Cardiac muscle cell (in vitro differentiated cells and primary cell): ENCODE data around the gene TNS1. TPM values are rescaled to one million over a fixed set of nuclear protein-coding genes. Genes with fewer than 3 reads are reported as not detected.

Experiments used
- DNase-seq, 2 donors: peaks; one replicate each; pipeline versions ENCODE4 v3.0.0 to v3.0.0-alpha.2; 2010 to 2017; ENCODE audit warnings: low read depth in 1 of 2, low spot score in 1 of 2
- H3K27ac ChIP-seq: fragments of 200-600 bp; sonication (generic); 2 replicates; pipeline ENCODE4 v1.5.1; 2016
- H3K27me3 ChIP-seq: fragments of 200-600 bp; sonication (generic); 2 replicates; pipeline ENCODE4 v1.6.0; 2016; ENCODE audit warnings: control low read depth
- H3K36me3 ChIP-seq: fragments of 200-600 bp; sonication (generic); 2 replicates; pipeline ENCODE4 v1.5.1; 2016; ENCODE audit warnings: control low read depth
- H3K4me1 ChIP-seq: fragments of 200-600 bp; sonication (generic); 2 replicates; pipeline ENCODE4 v1.8.1; 2017; ENCODE audit warnings: low read depth, mild to moderate bottlenecking, mixed run types
- H3K4me3 ChIP-seq: fragments of 200-600 bp; sonication (generic); 2 replicates; pipeline ENCODE4 v1.5.1; 2016; ENCODE audit warnings: mild to moderate bottlenecking
- H3K9me3 ChIP-seq: fragments of 200-600 bp; sonication (generic); 2 replicates; pipeline ENCODE4 v1.5.1; 2017; ENCODE audit warnings: low read depth, mild to moderate bottlenecking, control low read depth
- polyA plus RNA-seq: library from polyadenylated mRNA; unstranded; fragments of >200 nt; fragmentation: Nextera tagmentation; extraction: Ambion mirVana; gene quantifications from 2 replicates; pipeline ENCODE4 v1.2.1, GENCODE V29; 2016
- total RNA-seq: library from RNA; depleted of rRNA; stranded (reverse); fragments of >200 nt; gene quantifications from 2 replicates; pipeline ENCODE4 v1.2.3, GENCODE V29; 2016
- TF ChIP-seq, protein P1 (sequence below): IDR thresholded peaks from 2 replicates; pipeline ENCODE4 v1.5.1; 2012; ENCODE audit warnings: low read depth, mild to moderate bottlenecking, low read length

TNS1 gene
- total and polyA plus RNA-seq, 2 experiments from 2014 or later, result 16.7 to 44.3 TPM

DNA sequence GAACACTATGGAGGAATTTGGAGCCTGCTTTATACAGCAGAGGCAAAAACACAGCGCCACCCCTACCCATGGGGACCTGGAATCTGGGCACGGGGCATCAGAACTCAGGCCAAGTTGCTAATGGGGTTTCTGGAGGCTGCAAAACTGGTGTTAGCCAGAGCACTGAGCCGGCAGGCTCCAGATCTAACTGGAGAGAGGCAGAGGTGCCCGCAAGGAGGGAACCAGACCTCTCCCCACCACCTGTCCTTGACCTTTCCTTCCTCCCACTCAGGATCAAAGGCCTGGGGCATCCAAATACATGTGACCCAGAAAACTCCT lies 126.6 kb downstream of the TNS1 start:
- TF ChIP-seq, protein P1, sequence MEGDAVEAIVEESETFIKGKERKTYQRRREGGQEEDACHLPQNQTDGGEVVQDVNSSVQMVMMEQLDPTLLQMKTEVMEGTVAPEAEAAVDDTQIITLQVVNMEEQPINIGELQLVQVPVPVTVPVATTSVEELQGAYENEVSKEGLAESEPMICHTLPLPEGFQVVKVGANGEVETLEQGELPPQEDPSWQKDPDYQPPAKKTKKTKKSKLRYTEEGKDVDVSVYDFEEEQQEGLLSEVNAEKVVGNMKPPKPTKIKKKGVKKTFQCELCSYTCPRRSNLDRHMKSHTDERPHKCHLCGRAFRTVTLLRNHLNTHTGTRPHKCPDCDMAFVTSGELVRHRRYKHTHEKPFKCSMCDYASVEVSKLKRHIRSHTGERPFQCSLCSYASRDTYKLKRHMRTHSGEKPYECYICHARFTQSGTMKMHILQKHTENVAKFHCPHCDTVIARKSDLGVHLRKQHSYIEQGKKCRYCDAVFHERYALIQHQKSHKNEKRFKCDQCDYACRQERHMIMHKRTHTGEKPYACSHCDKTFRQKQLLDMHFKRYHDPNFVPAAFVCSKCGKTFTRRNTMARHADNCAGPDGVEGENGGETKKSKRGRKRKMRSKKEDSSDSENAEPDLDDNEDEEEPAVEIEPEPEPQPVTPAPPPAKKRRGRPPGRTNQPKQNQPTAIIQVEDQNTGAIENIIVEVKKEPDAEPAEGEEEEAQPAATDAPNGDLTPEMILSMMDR, result no peak
- H3K27me3 ChIP-seq, result peaks cover 26% of the 10 kb centered on the region
- no peaks in the 10 kb centered on the region for H3K9me3 ChIP-seq
- H3K4me1 ChIP-seq, result peaks cover 8% of the 10 kb centered on the region
- H3K27ac ChIP-seq, result no peak overlapping the region
- no peak overlapping the region for H3K4me3 ChIP-seq
- DNase-seq, result no peak
- no peaks in the 10 kb centered on the region for H3K36me3 ChIP-seq

DNA sequence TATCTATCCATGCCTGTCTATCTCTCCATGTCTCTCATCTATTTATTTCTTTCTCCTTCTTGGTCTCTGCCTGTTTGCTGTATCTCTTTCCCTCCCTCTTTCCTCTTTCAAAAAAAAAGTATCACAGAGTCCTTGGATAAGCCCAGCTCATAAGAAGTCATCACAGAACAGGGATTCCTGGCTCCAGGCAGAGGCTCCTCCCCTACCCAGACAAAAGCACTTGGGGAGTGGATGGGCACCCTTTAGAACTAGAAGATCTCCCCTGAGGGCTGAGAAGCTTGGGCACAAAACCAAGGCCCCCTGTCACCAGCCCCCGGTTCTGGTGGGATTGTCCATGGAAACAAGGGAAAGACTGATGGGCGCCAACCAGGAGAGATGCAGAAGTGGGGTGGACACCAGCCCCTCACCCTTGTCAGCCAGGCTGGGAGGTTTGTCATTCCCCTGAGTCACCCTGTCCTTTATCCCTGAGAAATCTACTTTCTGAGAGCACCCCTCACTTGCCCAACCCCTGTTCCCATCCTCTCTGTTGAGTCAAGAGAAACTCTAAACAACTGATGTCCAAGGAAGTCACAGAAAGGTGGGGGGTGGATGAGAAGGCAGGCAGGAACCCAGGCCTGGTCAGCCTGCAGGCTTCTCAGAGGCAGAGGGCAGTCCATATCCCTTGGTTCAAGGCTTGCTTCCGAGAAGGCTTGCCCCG lies 127.1 kb downstream of the TNS1 start:
- TF ChIP-seq, protein P1, result no peak
- Histone ChIP-seq H3K9me3 (no peaks in the 10 kb centered on the region), H3K4me1 (peaks cover 8% of the 10 kb centered on the region), H3K27me3 (peaks cover 26% of the 10 kb centered on the region), H3K36me3 (no peaks in the 10 kb centered on the region), H3K27ac (no peak overlapping the region), H3K4me3 (no peak overlapping the region)
- no peak for DNase-seq

- Histone ChIP-seq H3K36me3 (no peaks in the 10 kb centered on the region), H3K9me3 (no peaks in the 10 kb centered on the region), H3K27me3 (peaks cover 28% of the 10 kb centered on the region), H3K27ac (no peak overlapping the region), H3K4me3 (no peak overlapping the region), H3K4me1 (peaks cover 8% of the 10 kb centered on the region)
- DNase-seq, result peak in 1 of 2 donors; percentile 26
- TF ChIP-seq, protein P1, result no peak
These were observed 127.7 kb downstream of the TNS1 start for GRCh38 chr2:217875138-217875537.

- H3K27me3 ChIP-seq, result peaks cover 43% of the 10 kb centered on the region
- H3K9me3 ChIP-seq, result no peaks in the 10 kb centered on the region
- no peaks in the 10 kb centered on the region for H3K36me3 ChIP-seq
- H3K4me1 ChIP-seq, result peaks cover 8% of the 10 kb centered on the region
- no peak overlapping the region for H3K4me3 ChIP-seq
- no peak for DNase-seq
- TF ChIP-seq, protein P1, result no peak
- H3K27ac ChIP-seq, result no peak overlapping the region
These were observed 129.4 kb downstream of the TNS1 start for GRCh38 chr2:217873371-217873770.

DNA sequence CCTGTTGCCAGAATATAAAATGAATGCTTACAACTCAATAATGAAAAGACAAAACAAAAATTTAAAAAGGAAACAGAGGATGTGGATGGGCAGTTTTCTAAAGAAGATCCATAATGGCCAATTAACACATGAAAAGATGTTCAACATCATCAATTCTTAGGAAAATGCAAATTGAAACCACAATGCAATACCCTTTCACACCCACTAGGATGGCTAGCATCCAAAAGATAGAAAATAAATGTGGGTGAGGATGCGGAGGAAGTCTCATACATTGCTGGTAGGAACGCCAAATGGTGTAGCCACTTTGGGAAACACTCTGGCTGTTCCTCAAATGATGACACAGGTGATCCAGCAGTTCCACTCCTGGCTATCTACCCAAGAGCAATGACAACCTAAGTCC lies 130.5 kb downstream of the TNS1 start:
- Histone ChIP-seq H3K27me3 (peaks cover 43% of the 10 kb centered on the region), H3K9me3 (no peaks in the 10 kb centered on the region), H3K4me1 (no peaks in the 10 kb centered on the region), H3K4me3 (no peak overlapping the region), H3K27ac (no peak overlapping the region), H3K36me3 (no peaks in the 10 kb centered on the region)
- DNase-seq, result no peak
- TF ChIP-seq, protein P1, result peak; percentile 2

- Histone ChIP-seq H3K4me1 (peaks cover 7% of the 10 kb centered on the region), H3K27ac (no peak overlapping the region), H3K36me3 (no peaks in the 10 kb centered on the region), H3K4me3 (no peak overlapping the region), H3K9me3 (no peaks in the 10 kb centered on the region), H3K27me3 (peaks cover 33% of the 10 kb centered on the region)
- DNase-seq, result no peak
- TF ChIP-seq, protein P1, result no peak
These were observed 132.2 kb downstream of the TNS1 start for GRCh38 chr2:217870528-217871011.
